ENCODE measurements around the gene RPLP1. TPM values are rescaled to one million over a fixed set of nuclear protein-coding genes. Genes with fewer than 3 reads are reported as not detected.

Gene RPLP1
- total and polyA plus RNA-seq, 2 donors, result 65.9 to 1,936 TPM

DNA sequence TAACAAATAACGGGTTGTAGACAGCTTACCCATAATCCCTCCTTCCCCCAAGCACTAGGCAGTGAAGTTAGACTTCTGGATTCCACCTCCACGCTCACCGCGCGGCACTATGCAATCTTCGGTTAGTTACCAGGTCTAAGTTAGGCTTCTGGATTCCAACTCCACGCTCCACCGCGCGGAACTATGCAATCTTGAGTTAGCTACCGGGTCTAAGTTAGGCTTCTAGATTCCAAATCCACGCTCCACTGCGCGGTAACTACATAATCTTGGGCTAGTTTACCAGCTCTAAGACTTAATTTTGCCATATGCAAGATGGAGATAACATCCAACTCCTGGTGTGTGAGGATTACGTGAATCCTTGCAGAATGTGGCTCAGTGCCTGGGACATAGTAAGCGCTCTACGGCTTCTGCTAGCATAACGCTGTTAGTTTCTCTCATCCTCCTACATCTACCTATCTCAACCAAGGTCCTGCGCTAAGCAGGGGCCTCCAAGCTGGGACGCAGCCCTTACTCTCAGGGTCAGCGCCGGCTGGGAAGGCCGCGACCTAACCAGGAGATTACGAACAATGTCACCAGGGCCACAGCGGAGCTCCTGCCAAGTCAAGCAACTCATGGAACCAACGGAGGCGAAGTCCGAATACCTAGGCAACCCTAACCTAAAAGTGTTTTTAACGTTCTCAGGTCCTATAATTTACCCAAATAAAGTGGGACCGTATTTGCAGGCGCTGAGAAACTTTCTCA is 497 bp upstream of the RPLP1 start:
- WGBS, result 6% methylated on average over 32 of the region's 32 CpGs
- no peak for DNase-seq (ENCODE audit: extremely low spot score)
- peaks cover 2% of the 10 kb centered on the region for H3K4me1 ChIP-seq (ENCODE audit: insufficient read depth)
- H3K4me3 ChIP-seq (ENCODE audit: low read depth, low read length), result peak overlapping the region; percentile 24
- H3K36me3 ChIP-seq (ENCODE audit: insufficient read depth), result peaks cover 3% of the 10 kb centered on the region
- H3K27ac ChIP-seq (ENCODE audit: low read depth), result peak overlapping the region; percentile 77

DNA sequence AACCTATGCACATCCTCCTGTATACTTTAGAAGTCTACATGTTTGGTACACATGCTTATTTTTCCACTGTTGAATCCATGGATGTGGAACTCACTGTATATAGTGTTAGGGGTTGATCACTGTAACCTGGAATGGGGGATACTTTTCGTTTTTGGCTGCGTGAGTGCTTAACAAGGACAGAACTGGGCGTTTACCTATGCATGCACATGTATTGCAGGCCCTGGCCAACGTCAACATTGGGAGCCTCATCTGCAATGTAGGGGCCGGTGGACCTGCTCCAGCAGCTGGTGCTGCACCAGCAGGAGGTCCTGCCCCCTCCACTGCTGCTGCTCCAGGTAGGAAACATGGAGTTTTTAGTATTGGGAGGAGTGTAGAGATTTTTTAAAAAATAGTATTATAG is 2.3 kb downstream of the RPLP1 start:
- WGBS, result 34% methylated on average over 5 of the region's 5 CpGs
- no peak overlapping the region for H3K4me3 ChIP-seq (ENCODE audit: low read depth, low read length)
- no peak overlapping the region for H3K27ac ChIP-seq (ENCODE audit: low read depth)
- no peak for DNase-seq (ENCODE audit: extremely low spot score)
- H3K4me1 ChIP-seq (ENCODE audit: insufficient read depth), result peaks cover 2% of the 10 kb centered on the region
- H3K36me3 ChIP-seq (ENCODE audit: insufficient read depth), result peaks cover 3% of the 10 kb centered on the region

DNA sequence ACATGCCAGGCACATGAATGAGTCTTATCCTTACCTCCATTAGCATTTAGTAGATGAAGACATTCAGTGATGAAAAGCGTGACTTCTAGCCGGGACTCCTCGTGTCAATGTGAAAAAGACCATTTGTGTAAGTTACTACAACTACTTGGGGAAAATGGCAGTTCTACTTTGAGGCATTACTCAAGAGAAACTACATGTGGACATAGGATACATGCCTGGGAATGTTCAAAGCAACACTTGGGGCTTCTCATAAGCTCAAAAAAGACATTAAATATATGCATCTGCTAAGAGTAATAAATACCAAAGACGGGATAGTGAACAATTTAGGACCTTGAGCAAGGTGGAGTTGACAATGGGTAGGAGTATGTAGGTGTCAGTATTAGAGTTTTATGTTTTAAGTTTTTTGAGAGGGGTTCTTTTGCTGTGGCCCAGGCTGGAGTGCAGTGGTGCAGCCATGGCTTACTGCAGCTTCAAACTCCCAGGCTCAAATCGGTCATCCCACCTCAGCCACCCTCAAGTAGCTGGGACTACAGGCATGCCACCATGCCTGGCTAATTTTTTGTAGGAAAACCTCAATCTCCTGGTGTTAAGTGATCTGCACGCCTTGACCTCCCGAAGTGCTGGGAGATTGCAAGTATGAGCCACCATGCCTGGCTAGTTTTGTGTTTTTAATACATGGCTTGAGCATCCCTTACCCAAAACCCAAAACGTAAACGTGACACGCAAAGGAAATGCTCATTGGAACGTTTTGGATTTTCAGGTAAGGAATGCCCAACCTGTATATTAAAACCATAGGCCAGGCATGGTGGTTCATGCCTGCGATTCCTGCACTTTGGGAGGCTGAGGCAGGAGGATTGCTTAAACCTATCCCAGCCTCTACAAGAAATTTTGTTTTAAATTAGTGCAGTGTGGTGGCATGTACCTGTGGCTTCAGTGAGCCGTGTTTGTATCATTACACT is 3.9 kb downstream of the RPLP1 start:
- no peak overlapping the region for H3K27ac ChIP-seq (ENCODE audit: low read depth)
- H3K4me1 ChIP-seq (ENCODE audit: insufficient read depth), result peaks cover 4% of the 10 kb centered on the region
- no peak for DNase-seq (ENCODE audit: extremely low spot score)
- H3K36me3 ChIP-seq (ENCODE audit: insufficient read depth), result peaks cover 3% of the 10 kb centered on the region
- H3K4me3 ChIP-seq (ENCODE audit: low read depth, low read length), result no peak overlapping the region
- WGBS, result 85% methylated on average over 13 of the region's 13 CpGs

DNA sequence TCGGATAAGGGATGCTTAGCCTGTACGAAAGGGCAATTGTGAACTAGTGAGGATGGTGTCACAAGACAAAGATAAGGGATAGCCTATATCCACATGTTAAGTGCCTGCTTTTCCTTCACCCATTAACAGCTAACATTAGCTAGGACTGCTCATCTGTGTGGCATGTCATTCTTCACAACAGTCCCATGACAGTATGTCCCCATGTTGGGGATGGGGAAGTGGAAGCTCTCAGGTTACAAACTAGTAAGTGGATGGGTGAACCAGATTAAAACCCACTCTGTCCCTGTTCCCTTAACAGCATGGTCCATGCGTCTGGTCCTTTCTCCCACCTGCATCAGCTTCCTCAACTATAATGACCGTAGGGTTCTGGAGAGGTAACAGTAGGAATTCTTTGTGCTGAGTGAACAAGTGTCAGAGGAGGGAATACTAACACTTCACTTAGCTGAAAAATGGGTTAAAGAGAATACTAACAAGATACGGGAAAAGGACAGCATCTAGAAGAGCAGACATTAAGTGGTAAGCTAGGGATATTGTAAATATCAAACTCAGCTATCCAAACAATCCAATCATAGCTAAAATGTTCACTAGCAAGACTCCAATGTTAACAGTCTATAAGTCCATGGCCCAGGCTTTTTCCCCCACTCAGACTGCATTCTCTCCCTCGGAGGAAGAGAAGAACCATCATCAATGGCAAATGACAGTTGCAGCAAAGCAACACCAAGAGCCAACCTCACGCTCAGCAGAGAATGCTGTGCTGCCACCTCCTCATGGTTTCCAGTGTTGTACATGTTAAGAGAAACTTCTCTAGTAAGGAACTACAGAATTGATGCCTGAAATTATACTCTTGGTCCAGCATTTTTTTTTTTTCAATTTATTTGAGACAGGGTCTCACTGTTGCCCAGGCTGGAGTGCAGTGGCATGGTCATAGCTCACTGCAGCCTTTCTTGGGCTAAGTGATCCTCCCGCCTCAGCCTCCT is 5.0 kb downstream of the RPLP1 start:
- Histone ChIP-seq H3K36me3 (ENCODE audit: insufficient read depth) (peaks cover 3% of the 10 kb centered on the region), H3K4me3 (ENCODE audit: low read depth, low read length) (no peak overlapping the region), H3K4me1 (ENCODE audit: insufficient read depth) (peaks cover 4% of the 10 kb centered on the region), H3K27ac (ENCODE audit: low read depth) (no peak overlapping the region)
- DNase-seq (ENCODE audit: extremely low spot score), result no peak
- WGBS, result 76% methylated on average over 8 of the region's 8 CpGs

DNA sequence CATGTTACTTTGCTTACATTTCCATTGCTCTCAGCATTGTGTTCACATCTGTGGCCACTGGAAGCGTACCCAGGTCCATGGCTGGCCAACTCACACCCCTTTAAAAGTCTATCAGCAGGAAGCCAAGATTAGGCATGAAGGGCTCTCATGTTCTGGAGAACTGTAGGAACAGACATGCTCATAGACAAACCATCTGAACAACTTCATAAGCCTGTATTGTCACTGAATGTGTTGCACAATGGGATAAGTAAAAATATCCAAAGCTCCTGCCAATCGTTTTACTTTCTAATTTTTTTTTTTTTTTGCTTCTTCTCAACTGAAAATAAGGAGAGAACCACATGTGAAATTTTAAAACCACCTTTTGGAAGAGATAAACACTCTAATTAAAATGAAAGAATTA is 6.4 kb downstream of the RPLP1 start:
- H3K36me3 ChIP-seq (ENCODE audit: insufficient read depth), result peaks cover 3% of the 10 kb centered on the region
- DNase-seq (ENCODE audit: extremely low spot score), result no peak
- no peak overlapping the region for H3K27ac ChIP-seq (ENCODE audit: low read depth)
- peaks cover 4% of the 10 kb centered on the region for H3K4me1 ChIP-seq (ENCODE audit: insufficient read depth)
- 62% methylated on average over 2 of the region's 2 CpGs for WGBS
- H3K4me3 ChIP-seq (ENCODE audit: low read depth, low read length), result no peak overlapping the region

DNA sequence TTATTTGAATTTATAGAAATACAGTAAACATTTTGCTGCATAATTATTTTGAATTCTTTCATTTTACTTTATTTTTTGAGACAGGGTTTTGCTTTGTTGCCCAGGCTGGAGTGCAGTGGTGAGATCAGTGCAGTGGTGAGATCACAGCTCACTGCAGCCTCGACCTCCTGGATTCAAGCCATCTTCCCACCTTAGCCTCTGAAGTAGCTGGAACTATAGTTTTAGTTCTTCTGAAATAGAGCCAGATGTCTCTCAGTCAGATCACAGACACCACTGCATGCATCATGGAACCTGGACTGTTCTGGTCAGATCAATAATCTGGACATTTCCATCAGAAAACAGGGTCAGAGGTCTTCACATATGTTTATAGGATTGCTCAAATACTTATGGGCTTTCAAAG is 7.9 kb downstream of the RPLP1 start:
- no peak overlapping the region for H3K4me3 ChIP-seq (ENCODE audit: low read depth, low read length)
- DNase-seq (ENCODE audit: extremely low spot score), result no peak
- peaks cover 2% of the 10 kb centered on the region for H3K4me1 ChIP-seq (ENCODE audit: insufficient read depth)
- 26% methylated on average over 1 of the region's 1 CpG for WGBS
- H3K27ac ChIP-seq (ENCODE audit: low read depth), result no peak overlapping the region
- peaks cover 2% of the 10 kb centered on the region for H3K36me3 ChIP-seq (ENCODE audit: insufficient read depth)

DNA sequence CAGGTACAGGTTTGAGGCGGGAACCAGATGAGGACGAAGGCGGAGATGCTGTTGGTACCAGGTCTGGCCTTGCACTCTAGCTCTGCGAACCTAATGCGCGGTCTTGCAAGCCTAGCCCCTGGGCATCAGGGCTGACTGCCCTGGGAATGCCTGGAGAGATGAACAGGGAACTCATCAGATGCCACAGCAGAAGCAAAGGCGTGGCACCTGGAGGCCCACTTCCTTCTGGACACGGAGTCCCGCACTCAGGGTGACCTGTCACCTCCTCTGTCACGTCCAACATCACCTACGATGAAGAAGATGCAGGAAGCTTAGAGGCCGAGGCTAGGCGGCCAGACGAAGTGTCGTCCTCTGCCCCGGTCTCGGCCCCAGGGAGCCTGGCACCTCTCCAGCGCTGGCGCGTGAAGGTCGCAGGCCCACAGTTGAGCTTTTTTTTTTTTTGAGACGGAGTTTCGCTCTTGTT is 9.4 kb downstream of the RPLP1 start:
- H3K4me1 ChIP-seq (ENCODE audit: insufficient read depth), result peaks cover 3% of the 10 kb centered on the region
- peak overlapping the region; percentile 31 for H3K27ac ChIP-seq (ENCODE audit: low read depth)
- no peaks in the 10 kb centered on the region for H3K36me3 ChIP-seq (ENCODE audit: insufficient read depth)
- no peak for DNase-seq (ENCODE audit: extremely low spot score)
- peak overlapping the region; percentile 24 for H3K4me3 ChIP-seq (ENCODE audit: low read depth, low read length)
- 82% methylated on average over 23 of the region's 23 CpGs for WGBS

DNA sequence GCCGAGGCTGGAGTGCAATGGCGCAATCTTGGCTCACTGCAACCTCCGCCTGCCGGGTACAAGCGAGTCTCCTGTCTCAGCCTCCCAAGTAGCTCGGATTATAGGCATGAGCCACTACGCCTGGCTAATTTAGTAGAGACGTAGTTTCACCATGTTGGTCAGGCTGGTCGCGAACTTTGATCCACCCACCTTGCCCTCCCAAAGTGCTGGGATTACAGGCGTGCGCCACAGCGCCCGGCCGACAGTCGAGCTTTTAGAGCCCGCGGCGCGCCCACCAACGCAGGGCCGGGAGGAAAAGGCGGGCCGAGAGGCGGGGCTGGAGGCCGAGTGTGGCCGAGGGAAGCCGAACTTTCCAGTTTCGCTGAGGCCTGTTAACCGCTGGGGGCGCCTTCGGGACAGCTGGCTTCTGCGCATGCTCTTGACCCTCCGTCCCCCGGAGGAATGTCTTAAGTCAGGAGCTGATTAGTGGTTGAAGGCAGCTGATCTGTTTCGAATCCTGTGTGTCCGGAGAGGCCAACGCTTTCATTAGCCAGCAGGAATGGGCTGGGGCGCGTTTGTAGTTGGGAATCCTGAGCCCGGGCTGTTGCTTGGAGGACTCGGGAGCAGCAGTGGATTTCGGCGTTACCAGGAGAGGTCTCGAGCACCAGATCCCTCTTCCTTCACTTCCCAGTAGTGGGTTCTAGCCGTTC is 10.0 kb downstream of the RPLP1 start:
- WGBS, result 7% methylated on average over 46 of the region's 46 CpGs
- Histone ChIP-seq H3K27ac (ENCODE audit: low read depth) (peak overlapping the region; percentile 84), H3K4me1 (ENCODE audit: insufficient read depth) (peaks cover 3% of the 10 kb centered on the region), H3K4me3 (ENCODE audit: low read depth, low read length) (peak overlapping the region; percentile 36), H3K36me3 (ENCODE audit: insufficient read depth) (no peaks in the 10 kb centered on the region)
- DNase-seq (ENCODE audit: extremely low spot score), result peak; percentile 97

DNA sequence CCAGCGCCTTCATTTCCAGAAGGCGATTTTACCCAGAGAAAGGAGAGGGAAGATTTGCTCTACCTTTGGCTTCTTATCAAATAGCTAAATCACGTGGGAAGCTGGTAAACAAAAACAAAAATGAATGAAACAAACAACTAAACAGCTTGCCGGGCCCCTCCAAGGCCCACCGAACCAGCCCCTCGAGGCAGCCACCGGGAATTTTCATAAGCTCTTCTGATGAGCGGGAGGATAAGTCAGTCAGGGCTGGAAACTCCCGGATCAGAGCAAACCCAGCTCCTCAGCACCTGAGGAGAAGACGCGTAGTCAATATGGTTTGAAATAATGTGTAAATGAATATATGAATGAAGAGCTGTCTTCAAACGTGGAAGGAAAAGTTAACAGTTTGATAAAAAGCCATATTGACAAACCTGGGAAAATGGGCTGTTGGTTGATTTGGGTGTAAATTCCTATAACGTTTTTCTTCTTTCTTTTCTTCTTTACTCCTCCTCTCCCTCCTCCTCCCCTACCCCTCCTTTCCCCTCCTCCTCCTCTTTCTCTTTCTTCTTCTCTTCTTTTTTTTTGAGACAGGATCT is 10.7 kb downstream of the RPLP1 start:
- peak overlapping the region; percentile 84 for H3K27ac ChIP-seq (ENCODE audit: low read depth)
- WGBS, result 9% methylated on average over 13 of the region's 13 CpGs
- peak overlapping the region; percentile 36 for H3K4me3 ChIP-seq (ENCODE audit: low read depth, low read length)
- no peak for DNase-seq (ENCODE audit: extremely low spot score)
- H3K36me3 ChIP-seq (ENCODE audit: insufficient read depth), result no peaks in the 10 kb centered on the region
- H3K4me1 ChIP-seq (ENCODE audit: insufficient read depth), result peaks cover 3% of the 10 kb centered on the region

DNA sequence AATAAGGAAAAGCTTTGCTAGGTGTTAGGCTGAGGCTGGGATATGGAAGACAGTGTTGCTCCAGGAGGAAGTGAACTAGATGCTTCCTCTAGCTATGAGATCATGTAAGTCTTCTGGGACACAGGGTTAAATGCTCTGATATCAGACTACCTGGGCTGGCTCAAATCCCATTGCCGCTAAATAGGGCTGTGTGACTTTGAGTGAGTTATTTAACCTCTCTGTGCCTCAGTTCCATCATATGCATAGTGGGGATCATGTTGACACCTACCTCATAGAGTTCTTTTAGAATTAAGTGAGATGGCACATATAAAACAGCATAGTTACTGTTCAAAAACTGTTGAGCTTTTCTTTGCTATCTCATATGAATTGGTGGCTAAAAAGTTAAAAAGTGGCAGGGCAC is 12.6 kb downstream of the RPLP1 start:
- peaks cover 3% of the 10 kb centered on the region for H3K4me1 ChIP-seq (ENCODE audit: insufficient read depth)
- no peaks in the 10 kb centered on the region for H3K36me3 ChIP-seq (ENCODE audit: insufficient read depth)
- H3K27ac ChIP-seq (ENCODE audit: low read depth), result no peak overlapping the region
- no peak for DNase-seq (ENCODE audit: extremely low spot score)
- no peak overlapping the region for H3K4me3 ChIP-seq (ENCODE audit: low read depth, low read length)
- 97% methylated on average over 1 of the region's 1 CpG for WGBS

DNA sequence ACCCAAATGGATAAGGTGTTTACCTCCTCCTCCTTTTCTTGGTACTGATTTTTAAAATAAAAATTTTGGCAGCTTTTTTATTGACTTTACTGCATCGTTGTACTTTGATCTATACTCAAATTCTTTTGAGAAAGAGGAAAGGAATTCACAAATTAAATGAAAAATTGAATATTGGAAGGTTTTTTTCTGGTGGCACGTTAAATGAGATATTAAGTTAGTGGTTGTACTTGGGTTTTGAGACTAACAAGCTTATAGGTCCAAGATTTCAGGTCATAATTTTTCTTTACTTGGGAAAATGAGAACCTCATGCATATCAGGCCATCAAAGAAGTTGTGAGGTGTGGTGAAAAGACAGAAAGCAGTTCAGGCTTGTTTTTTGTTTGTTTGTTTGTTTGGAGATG is 14.1 kb downstream of the RPLP1 start:
- no peak overlapping the region for H3K27ac ChIP-seq (ENCODE audit: low read depth)

DNA sequence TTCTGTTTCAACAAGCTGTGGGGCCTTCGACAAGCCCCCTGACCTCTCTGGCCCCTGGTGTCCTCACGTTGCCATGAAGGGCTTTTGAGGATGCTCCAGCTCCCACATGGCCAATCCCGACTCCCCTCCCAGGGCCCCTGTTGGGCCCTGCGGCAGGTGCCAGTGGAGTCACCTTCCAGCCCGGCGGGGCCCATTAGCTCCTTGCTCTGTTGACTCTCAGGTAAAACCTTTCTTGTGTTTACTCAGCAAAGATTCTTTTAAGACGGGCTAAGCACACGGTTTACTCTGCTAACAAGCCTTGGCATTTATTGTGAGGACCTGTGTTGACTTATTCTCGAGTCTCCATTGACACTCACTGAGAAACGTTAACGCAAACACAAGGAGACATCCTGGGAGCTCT is 15.0 kb downstream of the RPLP1 start:
- no peak overlapping the region for H3K27ac ChIP-seq (ENCODE audit: low read depth)
- no peak overlapping the region for H3K4me3 ChIP-seq (ENCODE audit: low read depth, low read length)
- peaks cover 1% of the 10 kb centered on the region for H3K4me1 ChIP-seq (ENCODE audit: insufficient read depth)
- no peaks in the 10 kb centered on the region for H3K36me3 ChIP-seq (ENCODE audit: insufficient read depth)
- WGBS, result 68% methylated on average over 11 of the region's 11 CpGs
- peak; percentile 55 for DNase-seq (ENCODE audit: extremely low spot score)

More for the DNA sequence above, 14.1 kb downstream of the RPLP1 start:
- peaks cover 1% of the 10 kb centered on the region for H3K4me1 ChIP-seq (ENCODE audit: insufficient read depth)
- no peaks in the 10 kb centered on the region for H3K36me3 ChIP-seq (ENCODE audit: insufficient read depth)
- no peak for DNase-seq (ENCODE audit: extremely low spot score)
- no peak overlapping the region for H3K4me3 ChIP-seq (ENCODE audit: low read depth, low read length)
- 70% methylated on average over 2 of the region's 2 CpGs for WGBS
